Astrocyte (in vitro differentiated cells and primary cell): ENCODE data around the gene CMTR2. TPM values are rescaled to one million over a fixed set of nuclear protein-coding genes. Genes with fewer than 3 reads are reported as not detected.

Source experiments
- DNase-seq: peaks from one replicate; pipeline ENCODE4 v3.0.0-alpha.2; 2010; ENCODE audit warnings: low read depth
- FAIRE-seq: peaks from 2 replicates; lab custom pipeline; 2011; peaks lifted over from hg19 to GRCh38; lab: Jason Lieb, UNC
- H2AFZ ChIP-seq: 2 replicates; pipeline ENCODE4 v1.6.0; 2012; ENCODE audit warnings: low read depth, low read length, inconsistent platforms
- H3K27ac ChIP-seq: 2 replicates; pipeline ENCODE4 v1.5.1; 2011; ENCODE audit warnings: low read depth, low read length, inconsistent platforms
- H3K27me3 ChIP-seq: 2 replicates; pipeline ENCODE4 v1.6.0; 2011; ENCODE audit warnings: low read length, inconsistent platforms; ENCODE audit not compliant: insufficient read depth
- H3K36me3 ChIP-seq: 2 replicates; pipeline ENCODE4 v1.5.1; 2011; ENCODE audit warnings: low read length, inconsistent platforms; ENCODE audit not compliant: insufficient read depth
- H3K4me1 ChIP-seq: 2 replicates; pipeline ENCODE4 v1.5.1; 2011; ENCODE audit warnings: low read length, inconsistent platforms; ENCODE audit not compliant: insufficient read depth
- H3K4me2 ChIP-seq: 2 replicates; pipeline ENCODE4 v1.6.0; 2012; ENCODE audit warnings: low read length, inconsistent platforms
- H3K4me3 ChIP-seq: 2 replicates; pipeline ENCODE4 v1.5.1; 2011; ENCODE audit warnings: low read depth, mild to moderate bottlenecking, low read length, inconsistent platforms; ENCODE audit not compliant: insufficient read depth
- H3K79me2 ChIP-seq: 2 replicates; pipeline ENCODE4 v1.6.0; 2012; ENCODE audit warnings: mild to moderate bottlenecking, low read length, inconsistent platforms; ENCODE audit not compliant: insufficient read depth
- H3K9ac ChIP-seq: 2 replicates; pipeline ENCODE4 v1.6.0; 2012; ENCODE audit warnings: mild to moderate bottlenecking, low read length, inconsistent platforms
- H3K9me3 ChIP-seq: 2 replicates; pipeline ENCODE4 v1.5.1; 2012; ENCODE audit warnings: low read depth, mild to moderate bottlenecking, low read length, inconsistent platforms; ENCODE audit not compliant: insufficient read depth
- H4K20me1 ChIP-seq: 2 replicates; pipeline ENCODE4 v1.6.0; 2012; ENCODE audit warnings: low read length, inconsistent platforms; ENCODE audit not compliant: insufficient read depth
- H3K27ac Mint-ChIP-seq: one replicate; pipeline ENCODE4 v1.8.0; 2021; ENCODE audit warnings: mild to moderate bottlenecking, mixed read lengths; ENCODE audit not compliant: unreplicated experiment
- H3K27me3 Mint-ChIP-seq: one replicate; pipeline ENCODE4 v1.8.0; 2021; ENCODE audit warnings: low read depth, mixed read lengths; ENCODE audit not compliant: unreplicated experiment
- H3K36me3 Mint-ChIP-seq: one replicate; pipeline ENCODE4 v1.8.0; 2021; ENCODE audit warnings: low read depth, mixed read lengths; ENCODE audit not compliant: unreplicated experiment
- H3K4me1 Mint-ChIP-seq: one replicate; pipeline ENCODE4 v1.8.0; 2021; ENCODE audit warnings: low read depth, mixed read lengths; ENCODE audit not compliant: unreplicated experiment
- H3K4me3 Mint-ChIP-seq: one replicate; pipeline ENCODE4 v1.8.0; 2021; ENCODE audit warnings: mild to moderate bottlenecking, moderate library complexity, mixed read lengths; ENCODE audit not compliant: unreplicated experiment
- H3K9me3 Mint-ChIP-seq: one replicate; pipeline ENCODE4 v1.8.0; 2021; ENCODE audit warnings: mild to moderate bottlenecking, mixed read lengths; ENCODE audit not compliant: unreplicated experiment
- CTCF ChIP-seq: IDR thresholded peaks from 2 replicates; pipeline ENCODE4 v1.5.1; 2011; ENCODE audit warnings: low read depth, mild to moderate bottlenecking, inconsistent platforms, low read length, moderate library complexity; ENCODE audit not compliant: insufficient read depth
- EZH2 ChIP-seq: IDR thresholded peaks from 2 replicates; pipeline ENCODE4 v1.6.1; 2012; ENCODE audit warnings: mild to moderate bottlenecking, low read length, inconsistent platforms; ENCODE audit not compliant: insufficient read depth
- total RNA-seq: library from RNA; stranded (reverse); gene quantifications from 2 replicates; pipeline ENCODE4 v1.2.1, GENCODE V29; 2021

The CMTR2 gene
- total RNA-seq, 1 donor from 2014 or later: 16.0 TPM

GRCh38 chr16:71287454-71287853, 1.7 kb downstream of the CMTR2 start:
- Mint-ChIP-seq H3K27me3 (peaks cover 1% of the 10 kb centered on the region), H3K4me1 (peaks cover 8% of the 10 kb centered on the region), H3K36me3 (peaks cover 12% of the 10 kb centered on the region), H3K9me3 (no peaks in the 10 kb centered on the region), H3K4me3 (peak overlapping the region; percentile 91), H3K27ac (no peak overlapping the region)
- Histone ChIP-seq H3K36me3 (peaks cover 15% of the 10 kb centered on the region), H3K4me1 (peaks cover 8% of the 10 kb centered on the region), H3K27ac (no peak overlapping the region), H3K9me3 (no peaks in the 10 kb centered on the region), H2AFZ (no peak overlapping the region), H4K20me1 (no peaks in the 10 kb centered on the region), H3K79me2 (peaks cover 22% of the 10 kb centered on the region), H3K27me3 (no peaks in the 10 kb centered on the region), H3K4me2 (peak overlapping the region; percentile 92), H3K4me3 (no peak overlapping the region), H3K9ac (no peak overlapping the region)
- TF ChIP-seq CTCF: no peak
- no peak for TF ChIP-seq EZH2
- DNase-seq (no peak), FAIRE-seq (no peak)

GRCh38 chr16:71283612-71284011, 5.6 kb downstream of the CMTR2 start:
- no peaks in the 10 kb centered on the region for H3K27me3 ChIP-seq
- H3K9me3 Mint-ChIP-seq: no peaks in the 10 kb centered on the region
- H3K4me3 Mint-ChIP-seq: no peak overlapping the region
- TF ChIP-seq CTCF (no peak), EZH2 (no peak)
- no peak overlapping the region for H2AFZ ChIP-seq
- H3K4me3 ChIP-seq: no peak overlapping the region
- H3K4me2 ChIP-seq: no peak overlapping the region
- H3K79me2 ChIP-seq: peaks cover 19% of the 10 kb centered on the region
- H3K4me1 ChIP-seq: peaks cover 7% of the 10 kb centered on the region
- FAIRE-seq (no peak), DNase-seq (no peak)
- no peak overlapping the region for H3K9ac ChIP-seq
- H3K27me3 Mint-ChIP-seq: no peaks in the 10 kb centered on the region
- H3K27ac Mint-ChIP-seq: no peak overlapping the region
- peaks cover 8% of the 10 kb centered on the region for H3K4me1 Mint-ChIP-seq
- no peaks in the 10 kb centered on the region for H3K9me3 ChIP-seq
- H4K20me1 ChIP-seq: no peaks in the 10 kb centered on the region
- peaks cover 12% of the 10 kb centered on the region for H3K36me3 Mint-ChIP-seq
- H3K36me3 ChIP-seq: peaks cover 15% of the 10 kb centered on the region
- H3K27ac ChIP-seq: no peak overlapping the region

DNA sequence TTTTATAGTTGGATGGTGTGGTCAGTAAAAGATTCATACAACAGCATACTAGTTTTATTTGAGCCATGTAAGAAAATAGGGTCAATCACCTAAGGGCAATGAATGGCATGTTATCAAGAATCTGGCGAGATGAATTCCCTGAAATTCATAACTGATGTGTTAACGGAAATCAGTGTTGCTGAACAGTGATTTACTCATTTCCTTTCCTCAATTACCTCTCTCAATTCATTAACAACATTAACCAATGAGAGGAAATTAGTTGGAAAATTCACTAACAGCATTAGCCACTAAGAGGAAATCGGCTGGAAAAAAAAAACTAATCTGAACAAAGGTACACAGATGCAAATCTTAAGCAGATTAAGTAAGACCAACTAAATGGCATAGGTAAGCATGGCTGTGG, 6.3 kb downstream of the CMTR2 start:
- peaks cover under 1% of the 10 kb centered on the region for H3K4me1 ChIP-seq
- H2AFZ ChIP-seq: no peak overlapping the region
- no peaks in the 10 kb centered on the region for H3K27me3 ChIP-seq
- H3K9me3 Mint-ChIP-seq: no peaks in the 10 kb centered on the region
- no peaks in the 10 kb centered on the region for H3K9me3 ChIP-seq
- H4K20me1 ChIP-seq: no peaks in the 10 kb centered on the region
- no peak overlapping the region for H3K4me3 ChIP-seq
- FAIRE-seq: no peak
- H3K36me3 ChIP-seq: peaks cover 15% of the 10 kb centered on the region
- peaks cover 12% of the 10 kb centered on the region for H3K36me3 Mint-ChIP-seq
- H3K4me3 Mint-ChIP-seq: no peak overlapping the region
- no peak overlapping the region for H3K27ac ChIP-seq
- no peak for TF ChIP-seq EZH2
- TF ChIP-seq CTCF: no peak
- H3K79me2 ChIP-seq: peaks cover 12% of the 10 kb centered on the region
- H3K4me2 ChIP-seq: no peak overlapping the region
- H3K27ac Mint-ChIP-seq: no peak overlapping the region
- no peak for DNase-seq
- no peaks in the 10 kb centered on the region for H3K27me3 Mint-ChIP-seq
- peaks cover 4% of the 10 kb centered on the region for H3K4me1 Mint-ChIP-seq
- H3K9ac ChIP-seq: no peak overlapping the region
